ENCODE data around the gene PUS10. TPM values are rescaled to one million over a fixed set of nuclear protein-coding genes. Genes with fewer than 3 reads are reported as not detected.

The PUS10 gene
- total and polyA plus RNA-seq, 2 donors, result 6.2 to 10.4 TPM

DNA sequence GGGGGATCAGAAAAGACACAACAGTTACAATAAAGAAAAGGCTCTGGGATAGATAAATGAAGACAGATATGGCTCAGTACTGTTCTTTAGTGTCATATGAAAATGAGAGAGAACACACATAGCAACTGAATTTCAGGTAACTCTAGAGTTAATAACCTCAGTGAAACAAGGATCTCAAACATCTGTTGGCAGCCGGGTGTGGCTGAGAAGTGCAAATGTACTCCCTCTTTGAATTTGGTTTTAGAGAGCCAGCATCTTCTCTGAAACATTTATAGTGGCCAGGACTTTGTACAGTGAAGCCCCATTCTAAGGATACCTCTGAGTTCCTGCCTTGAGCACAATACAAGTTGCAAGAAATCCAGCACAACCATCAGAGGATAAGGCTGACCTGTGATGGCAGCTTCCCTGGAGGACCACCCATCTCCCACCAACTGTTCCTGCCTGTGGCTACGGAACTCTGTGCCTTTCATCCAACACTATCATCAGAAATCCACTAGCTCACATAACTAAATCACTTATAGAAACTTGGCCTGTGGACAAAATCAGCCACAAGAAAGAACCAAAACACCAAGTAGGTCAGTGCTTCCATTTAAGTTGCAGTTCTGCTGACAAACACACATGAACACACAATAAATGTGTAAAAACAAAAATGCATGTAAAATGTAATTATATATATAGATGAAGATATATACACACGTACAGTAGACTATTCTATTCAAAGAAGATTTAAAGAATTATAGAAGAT lies 37.8 kb downstream of the PUS10 start:
- Histone ChIP-seq H3K9me3 (ENCODE audit: control insufficient read depth in 2 of 2, insufficient read depth in 1 of 2, low read length in 1 of 2) (no peaks in the 10 kb centered on the region), H3K4me3 (ENCODE audit: low read length in 2 of 2) (no peak overlapping the region), H3K27me3 (ENCODE audit: control insufficient read depth in 2 of 2, insufficient read depth in 1 of 2, low read length in 1 of 2) (no peaks in the 10 kb centered on the region), H3K36me3 (ENCODE audit: control insufficient read depth in 2 of 2, insufficient read depth in 2 of 2, low read length in 1 of 2) (no peaks in the 10 kb centered on the region), H3K4me1 (ENCODE audit: control insufficient read depth in 2 of 2, insufficient read depth in 2 of 2, low read length in 2 of 2) (no peaks in the 10 kb centered on the region), H3K27ac (ENCODE audit: low read depth in 1 of 2, low read length in 1 of 2) (no peak overlapping the region)
- no peak for DNase-seq (ENCODE audit: low read depth in 6 of 9, low spot score in 9 of 9)
- WGBS, result 95% methylated on average over 3 of the region's 3 CpGs

DNA sequence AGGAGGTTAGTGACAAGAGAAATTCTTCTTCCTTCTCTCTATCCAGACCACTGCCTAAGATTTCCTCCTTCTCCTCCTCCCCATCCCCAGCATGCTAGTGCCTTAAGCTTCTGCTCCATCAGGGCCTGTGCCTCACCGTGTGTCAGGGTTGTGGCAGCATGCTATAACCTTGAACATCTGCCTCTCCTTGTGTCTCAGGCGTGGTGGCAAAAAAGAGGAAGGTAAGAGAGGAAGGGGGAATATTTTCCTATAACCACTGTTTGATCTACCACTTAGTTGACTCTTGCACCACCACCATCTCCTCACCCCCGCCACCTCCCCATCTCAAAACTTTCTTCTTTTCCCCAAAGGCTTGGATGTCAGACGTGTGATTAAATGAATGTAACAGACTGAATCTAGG lies 38.8 kb downstream of the PUS10 start:
- DNase-seq (ENCODE audit: low read depth in 6 of 9, low spot score in 9 of 9), result no peak
- Histone ChIP-seq H3K27me3 (ENCODE audit: control insufficient read depth in 2 of 2, insufficient read depth in 1 of 2, low read length in 1 of 2) (no peaks in the 10 kb centered on the region), H3K9me3 (ENCODE audit: control insufficient read depth in 2 of 2, insufficient read depth in 1 of 2, low read length in 1 of 2) (no peaks in the 10 kb centered on the region), H3K36me3 (ENCODE audit: control insufficient read depth in 2 of 2, insufficient read depth in 2 of 2, low read length in 1 of 2) (no peaks in the 10 kb centered on the region), H3K27ac (ENCODE audit: low read depth in 1 of 2, low read length in 1 of 2) (no peak overlapping the region), H3K4me3 (ENCODE audit: low read length in 2 of 2) (no peak overlapping the region), H3K4me1 (ENCODE audit: control insufficient read depth in 2 of 2, insufficient read depth in 2 of 2, low read length in 2 of 2) (no peaks in the 10 kb centered on the region)
- 58% methylated on average over 4 of the region's 4 CpGs for WGBS

GRCh38 chr2:60977562-60977895 lies 40.5 kb downstream of the PUS10 start:
- Histone ChIP-seq H3K27me3 (ENCODE audit: control insufficient read depth in 2 of 2, insufficient read depth in 1 of 2, low read length in 1 of 2) (no peaks in the 10 kb centered on the region), H3K27ac (ENCODE audit: low read depth in 1 of 2, low read length in 1 of 2) (no peak overlapping the region), H3K4me3 (ENCODE audit: low read length in 2 of 2) (no peak overlapping the region), H3K9me3 (ENCODE audit: control insufficient read depth in 2 of 2, insufficient read depth in 1 of 2, low read length in 1 of 2) (no peaks in the 10 kb centered on the region), H3K4me1 (ENCODE audit: control insufficient read depth in 2 of 2, insufficient read depth in 2 of 2, low read length in 2 of 2) (no peaks in the 10 kb centered on the region), H3K36me3 (ENCODE audit: control insufficient read depth in 2 of 2, insufficient read depth in 2 of 2, low read length in 1 of 2) (no peaks in the 10 kb centered on the region)
- DNase-seq (ENCODE audit: low read depth in 6 of 9, low spot score in 9 of 9), result no peak
- 98% methylated on average over 1 of the region's 1 CpG for WGBS

- Histone ChIP-seq H3K36me3 (ENCODE audit: control insufficient read depth in 2 of 2, insufficient read depth in 2 of 2, low read length in 1 of 2) (no peaks in the 10 kb centered on the region), H3K27ac (ENCODE audit: low read depth in 1 of 2, low read length in 1 of 2) (no peak overlapping the region), H3K27me3 (ENCODE audit: control insufficient read depth in 2 of 2, insufficient read depth in 1 of 2, low read length in 1 of 2) (no peaks in the 10 kb centered on the region), H3K9me3 (ENCODE audit: control insufficient read depth in 2 of 2, insufficient read depth in 1 of 2, low read length in 1 of 2) (no peaks in the 10 kb centered on the region), H3K4me1 (ENCODE audit: control insufficient read depth in 2 of 2, insufficient read depth in 2 of 2, low read length in 2 of 2) (no peaks in the 10 kb centered on the region), H3K4me3 (ENCODE audit: low read length in 2 of 2) (no peak overlapping the region)
- DNase-seq (ENCODE audit: low read depth in 6 of 9, low spot score in 9 of 9), result no peak
- 76% methylated on average over 5 of the region's 5 CpGs for WGBS
These were observed 41.0 kb downstream of the PUS10 start for GRCh38 chr2:60976875-60977561.

DNA sequence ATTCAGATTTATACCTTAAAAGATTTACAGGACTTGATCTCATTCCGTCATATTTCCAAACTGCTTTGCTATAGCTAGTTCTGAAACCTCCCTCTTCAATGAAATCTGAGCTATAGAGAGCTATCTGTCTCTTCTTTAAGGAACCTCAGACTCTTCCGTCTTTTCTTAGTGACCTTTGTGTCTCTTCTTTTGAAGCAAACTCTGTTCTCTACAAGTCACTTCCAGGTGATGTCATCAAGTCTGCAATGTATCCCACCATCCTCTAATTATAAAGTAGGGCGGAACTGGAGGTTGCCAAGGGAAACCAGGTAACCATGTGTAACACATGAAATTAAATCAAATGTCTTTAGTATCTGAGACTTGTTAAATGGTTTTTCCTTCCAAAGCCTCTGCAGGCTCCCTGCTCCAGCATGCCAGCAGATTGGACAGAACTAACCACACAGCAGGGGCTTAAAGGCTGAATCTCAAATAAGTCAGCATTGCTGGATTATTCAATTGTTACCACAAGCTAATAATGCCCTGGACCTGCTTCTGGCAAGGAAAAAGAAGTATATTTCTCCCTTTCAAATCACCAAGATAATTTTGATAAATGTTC lies 41.7 kb downstream of the PUS10 start:
- H3K9me3 ChIP-seq (ENCODE audit: control insufficient read depth in 2 of 2, insufficient read depth in 1 of 2, low read length in 1 of 2), result no peaks in the 10 kb centered on the region
- WGBS, result 95% methylated on average over 3 of the region's 3 CpGs
- no peak overlapping the region for H3K27ac ChIP-seq (ENCODE audit: low read depth in 1 of 2, low read length in 1 of 2)
- no peaks in the 10 kb centered on the region for H3K4me1 ChIP-seq (ENCODE audit: control insufficient read depth in 2 of 2, insufficient read depth in 2 of 2, low read length in 2 of 2)
- no peak overlapping the region for H3K4me3 ChIP-seq (ENCODE audit: low read length in 2 of 2)
- H3K27me3 ChIP-seq (ENCODE audit: control insufficient read depth in 2 of 2, insufficient read depth in 1 of 2, low read length in 1 of 2), result no peaks in the 10 kb centered on the region
- no peaks in the 10 kb centered on the region for H3K36me3 ChIP-seq (ENCODE audit: control insufficient read depth in 2 of 2, insufficient read depth in 2 of 2, low read length in 1 of 2)
- no peak for DNase-seq (ENCODE audit: low read depth in 6 of 9, low spot score in 9 of 9)

DNA sequence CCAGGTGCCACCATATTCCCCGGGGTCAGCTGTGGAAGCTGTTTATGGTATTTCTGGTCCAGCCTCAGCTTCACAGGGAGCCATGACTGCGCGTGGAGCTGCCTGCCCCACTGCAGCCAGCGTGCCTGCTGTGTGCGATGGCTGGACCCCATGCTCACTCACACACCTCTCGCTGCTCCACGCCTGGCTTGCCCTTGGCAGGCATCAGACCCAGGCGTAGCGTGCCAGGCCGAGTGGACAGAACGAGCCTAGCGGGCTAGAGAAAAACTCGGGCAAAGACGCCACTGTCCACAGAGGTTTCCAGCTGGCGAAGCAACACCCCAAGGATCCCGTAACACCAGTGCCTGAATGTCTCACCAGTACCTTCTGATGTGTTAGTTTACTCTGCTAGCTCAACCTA lies 43.4 kb downstream of the PUS10 start:
- DNase-seq (ENCODE audit: low read depth in 6 of 9, low spot score in 9 of 9), result no peak
- Histone ChIP-seq H3K4me1 (ENCODE audit: control insufficient read depth in 2 of 2, insufficient read depth in 2 of 2, low read length in 2 of 2) (no peaks in the 10 kb centered on the region), H3K27me3 (ENCODE audit: control insufficient read depth in 2 of 2, insufficient read depth in 1 of 2, low read length in 1 of 2) (no peaks in the 10 kb centered on the region), H3K9me3 (ENCODE audit: control insufficient read depth in 2 of 2, insufficient read depth in 1 of 2, low read length in 1 of 2) (no peaks in the 10 kb centered on the region), H3K4me3 (ENCODE audit: low read length in 2 of 2) (no peak overlapping the region), H3K36me3 (ENCODE audit: control insufficient read depth in 2 of 2, insufficient read depth in 2 of 2, low read length in 1 of 2) (no peaks in the 10 kb centered on the region), H3K27ac (ENCODE audit: low read depth in 1 of 2, low read length in 1 of 2) (no peak overlapping the region)
- 97% methylated on average over 16 of the region's 16 CpGs for WGBS

DNA sequence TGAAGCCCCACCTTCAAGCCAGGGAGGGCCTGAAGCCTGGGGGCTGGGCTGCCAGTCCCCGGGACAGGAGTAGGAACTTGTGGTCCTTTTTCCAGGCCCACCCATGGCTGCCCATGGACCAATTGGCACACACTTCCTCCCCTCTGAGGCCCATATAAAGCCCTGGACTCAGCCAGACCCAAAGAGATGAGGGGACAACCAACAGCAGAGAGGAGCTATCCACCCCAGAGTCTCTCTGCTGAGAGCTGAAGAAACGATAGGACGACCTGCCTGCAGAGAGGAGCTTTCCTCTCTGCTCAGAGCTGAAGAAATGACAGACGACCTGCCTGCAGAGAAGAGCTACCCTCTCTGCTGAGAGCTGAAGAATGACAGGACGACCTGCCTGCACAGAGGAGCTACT lies 44.4 kb downstream of the PUS10 start:
- H3K27ac ChIP-seq (ENCODE audit: low read depth in 1 of 2, low read length in 1 of 2), result no peak overlapping the region
- no peaks in the 10 kb centered on the region for H3K36me3 ChIP-seq (ENCODE audit: control insufficient read depth in 2 of 2, insufficient read depth in 2 of 2, low read length in 1 of 2)
- no peaks in the 10 kb centered on the region for H3K4me1 ChIP-seq (ENCODE audit: control insufficient read depth in 2 of 2, insufficient read depth in 2 of 2, low read length in 2 of 2)
- H3K9me3 ChIP-seq (ENCODE audit: control insufficient read depth in 2 of 2, insufficient read depth in 1 of 2, low read length in 1 of 2), result no peaks in the 10 kb centered on the region
- 96% methylated on average over 5 of the region's 5 CpGs for WGBS
- no peak for DNase-seq (ENCODE audit: low read depth in 6 of 9, low spot score in 9 of 9)
- no peaks in the 10 kb centered on the region for H3K27me3 ChIP-seq (ENCODE audit: control insufficient read depth in 2 of 2, insufficient read depth in 1 of 2, low read length in 1 of 2)
- H3K4me3 ChIP-seq (ENCODE audit: low read length in 2 of 2), result no peak overlapping the region

- H3K9me3 ChIP-seq (ENCODE audit: control insufficient read depth in 2 of 2, insufficient read depth in 1 of 2, low read length in 1 of 2), result no peaks in the 10 kb centered on the region
- no peaks in the 10 kb centered on the region for H3K36me3 ChIP-seq (ENCODE audit: control insufficient read depth in 2 of 2, insufficient read depth in 2 of 2, low read length in 1 of 2)
- no peak for DNase-seq (ENCODE audit: low read depth in 6 of 9, low spot score in 9 of 9)
- no peak overlapping the region for H3K27ac ChIP-seq (ENCODE audit: low read depth in 1 of 2, low read length in 1 of 2)
- WGBS, result 98% methylated on average over 32 of the region's 32 CpGs
- H3K4me1 ChIP-seq (ENCODE audit: control insufficient read depth in 2 of 2, insufficient read depth in 2 of 2, low read length in 2 of 2), result no peaks in the 10 kb centered on the region
- H3K4me3 ChIP-seq (ENCODE audit: low read length in 2 of 2), result no peak overlapping the region
- no peaks in the 10 kb centered on the region for H3K27me3 ChIP-seq (ENCODE audit: control insufficient read depth in 2 of 2, insufficient read depth in 1 of 2, low read length in 1 of 2)
These were observed 45.0 kb downstream of the PUS10 start for GRCh38 chr2:60972889-60973656.

Measured in thymus (tissue), 11 donors.